ENCODE results near the gene SIAE. TPM values are rescaled to one million over a fixed set of nuclear protein-coding genes. Genes with fewer than 3 reads are reported as not detected.

Gene SIAE
- total and polyA plus RNA-seq, 8 donors: 13.3 to 71.5 (median 16.2) TPM

- peaks cover 9 to 23% of the 10 kb centered on the region in 2 donors for H3K4me1 ChIP-seq
- H3K9me3 ChIP-seq: peaks cover 0 to 21% of the 10 kb centered on the region in 2 donors
- DNase-seq (no peak), ATAC-seq (no peak)
- H3K36me3 ChIP-seq: no peaks in the 10 kb centered on the region
- intact Hi-C loops (cut with DNase I): loop anchor here in 1 of 2 donors (10.0 kb wide), 1 partner anchor 76 kb away; the partner anchor contains the start of gene VSIG2
- TF ChIP-seq CTCF (IDR thresholded peaks at IDR 0.05): no peak
- no peaks in the 10 kb centered on the region for H3K27me3 ChIP-seq
- H3K4me3 ChIP-seq: no peak overlapping the region
- H3K27ac ChIP-seq: no peak overlapping the region
Measured at GRCh38 chr11:124678416-124678815, 4.9 kb upstream of the SIAE start.

GRCh38 chr11:124676386-124676785 lies 2.8 kb upstream of the SIAE start:
- Histone ChIP-seq H3K4me1 (peaks cover 9 to 38% of the 10 kb centered on the region in 2 donors), H3K4me3 (no peak overlapping the region), H3K27ac (peak overlapping the region; percentile 45 to 53), H3K9me3 (peaks cover 0 to 3% of the 10 kb centered on the region in 2 donors), H3K36me3 (no peaks in the 10 kb centered on the region), H3K27me3 (no peaks in the 10 kb centered on the region)
- TF ChIP-seq CTCF (IDR thresholded peaks at IDR 0.05): no peak
- ATAC-seq (peak; percentile 42), DNase-seq (peak in 2 of 4 donors; percentile 31 to 68)
- intact Hi-C loops (cut with DNase I): loop anchor here in 1 of 2 donors (10.0 kb wide), 1 partner anchor 78 kb away; the partner anchor contains the start of gene VSIG2

GRCh38 chr11:124674571-124674970 lies 1.0 kb upstream of the SIAE start:
- Histone ChIP-seq H3K4me3 (peak overlapping the region in 1 of 2 donors; percentile 64), H3K4me1 (peaks cover 9 to 49% of the 10 kb centered on the region in 2 donors), H3K27ac (peak overlapping the region; percentile 84 to 92), H3K9me3 (no peaks in the 10 kb centered on the region), H3K36me3 (no peaks in the 10 kb centered on the region), H3K27me3 (no peaks in the 10 kb centered on the region)
- no peak for ATAC-seq
- TF ChIP-seq CTCF (IDR thresholded peaks at IDR 0.05): no peak
- DNase-seq: no peak
- intact Hi-C loops (cut with DNase I): loop anchor here (5.0 to 10.0 kb wide), 2 partner anchors 80 to 88 kb away; partner anchors contain the start of genes ESAM (in 1 of the 2) and VSIG2 (in 1 of the 2)

GRCh38 chr11:124674168-124674517 lies 604 bp upstream of the SIAE start:
- Histone ChIP-seq H3K36me3 (no peaks in the 10 kb centered on the region), H3K4me3 (peak overlapping the region; percentile 61 to 64), H3K9me3 (no peaks in the 10 kb centered on the region), H3K4me1 (peaks cover 9 to 53% of the 10 kb centered on the region in 2 donors), H3K27ac (peak overlapping the region; percentile 84 to 92), H3K27me3 (no peaks in the 10 kb centered on the region)
- ATAC-seq (no peak), DNase-seq (no peak)
- intact Hi-C loops (cut with DNase I): loop anchor here (5.0 to 10.0 kb wide), 2 partner anchors 81 to 88 kb away; partner anchors contain the start of genes ESAM (in 1 of the 2) and VSIG2 (in 1 of the 2)
- no peak for TF ChIP-seq CTCF (IDR thresholded peaks at IDR 0.05)

- TF ChIP-seq CTCF (IDR thresholded peaks at IDR 0.05): no peak
- Histone ChIP-seq H3K4me3 (peak overlapping the region; percentile 61 to 64), H3K36me3 (no peaks in the 10 kb centered on the region), H3K9me3 (no peaks in the 10 kb centered on the region), H3K4me1 (peaks cover 9 to 53% of the 10 kb centered on the region in 2 donors), H3K27ac (peak overlapping the region; percentile 84 to 92), H3K27me3 (no peaks in the 10 kb centered on the region)
- DNase-seq (no peak), ATAC-seq (peak; percentile 15)
- intact Hi-C loops (cut with DNase I): loop anchor here (5.0 to 10.0 kb wide), 2 partner anchors 82 to 90 kb away; partner anchors contain the start of genes ESAM (in 1 of the 2) and VSIG2 (in 1 of the 2)
Measured at GRCh38 chr11:124672536-124673215, 863 bp downstream of the SIAE start.

Measured in left lung (tissue), 10 donors.